Measurements from ENCODE around the gene GFRA4. TPM values are rescaled to one million over a fixed set of nuclear protein-coding genes. Genes with fewer than 3 reads are reported as not detected.
A peak's percentile ranks its signal among the peaks of the same experiment; 100 is the strongest.

Gene GFRA4
- total RNA-seq, 1 experiment from 2014 or later = not detected

DNA sequence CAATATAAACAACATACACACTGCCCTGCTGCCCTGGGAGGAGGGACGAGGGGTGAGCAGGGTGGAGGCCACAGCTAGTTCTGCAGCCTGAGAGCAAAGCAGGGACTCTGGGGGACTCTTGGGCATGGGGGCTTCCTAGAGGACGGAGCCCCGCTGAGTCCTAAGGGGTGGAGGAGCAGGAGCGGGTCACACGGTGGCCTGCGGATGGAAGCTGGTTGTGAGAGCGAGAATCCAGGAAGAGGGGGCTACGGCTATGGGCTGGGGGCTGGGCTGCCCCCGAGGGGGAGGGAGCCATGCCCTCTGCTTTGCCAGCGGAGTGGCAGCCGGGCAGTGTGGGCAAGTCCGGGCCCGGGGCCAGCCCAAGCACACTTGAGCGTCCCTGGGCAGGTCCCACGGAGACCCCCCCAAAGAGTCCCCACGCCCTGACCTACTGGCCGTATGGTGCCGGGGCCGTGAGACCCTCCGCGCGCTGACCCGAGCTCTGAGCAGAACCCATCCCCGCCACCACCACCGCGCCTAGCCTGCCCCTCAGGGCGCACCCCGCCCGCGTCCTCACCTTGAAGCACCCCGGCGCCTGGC lies 18.2 kb upstream of the GFRA4 start:
- Histone ChIP-seq H3K4ac (ENCODE audit: low read depth, low read length) (no peak overlapping the region), H4K5ac (ENCODE audit: insufficient read length, low read depth, low read length) (no peak overlapping the region), H3K9me3 (ENCODE audit: control insufficient read depth, low read depth, low read length) (no peaks in the 10 kb centered on the region), H3K27ac (ENCODE audit: insufficient read length, low read depth, low read length) (no peak overlapping the region), H2BK15ac (ENCODE audit: low read depth, low read length) (no peak overlapping the region), H2BK5ac (ENCODE audit: insufficient read length, low read length) (no peak overlapping the region), H3K9ac (ENCODE audit: extremely low read depth, insufficient read length, low read length) (no peak overlapping the region), H3K4me1 (ENCODE audit: insufficient read depth, low read length) (peaks cover 4% of the 10 kb centered on the region; the same call in 1 of the 2 replicates), H4K91ac (ENCODE audit: insufficient read length, low read depth, low read length) (no peak overlapping the region), H3K23ac (ENCODE audit: insufficient read length, low read depth, low read length) (no peak overlapping the region), H2AK5ac (ENCODE audit: insufficient read length, low read length) (no peak overlapping the region), H4K20me1 (ENCODE audit: control insufficient read depth, insufficient read depth, insufficient read length) (no peaks in the 10 kb centered on the region), H3K18ac (ENCODE audit: insufficient read length, low read depth, low read length) (no peak overlapping the region), H2AFZ (ENCODE audit: low read length) (no peak overlapping the region), H4K8ac (replicated peaks; ENCODE audit: insufficient read length, low read depth, low read length) (no peak overlapping the region), H3K14ac (ENCODE audit: insufficient read depth, low read length) (no peak overlapping the region; the same call in 1 of the 2 replicates), H2BK20ac (ENCODE audit: low read depth, low read length, poor library complexity, severe bottlenecking) (no peak overlapping the region), H3K4me2 (ENCODE audit: insufficient read depth, insufficient read length, low read length) (peak overlapping the region; percentile 84), H3K79me2 (ENCODE audit: insufficient read depth, low read length) (no peaks in the 10 kb centered on the region), H2BK12ac (ENCODE audit: insufficient read length, low read depth, low read length) (no peak overlapping the region), H3K27me3 (ENCODE audit: insufficient read depth, low read length) (no peaks in the 10 kb centered on the region; the same call in 1 of the 2 replicates), H3T11ph (ENCODE audit: low read length) (no peak overlapping the region), H3K79me1 (ENCODE audit: insufficient read depth, low read depth, low read length, poor library complexity, severe bottlenecking) (no peaks in the 10 kb centered on the region), H3K23me2 (ENCODE audit: insufficient read length, low read depth, low read length, poor library complexity, severe bottlenecking) (peaks cover 13% of the 10 kb centered on the region), H2BK120ac (ENCODE audit: low read depth, low read length, poor library complexity, severe bottlenecking) (no peak overlapping the region), H3K56ac (ENCODE audit: insufficient read length, low read depth, low read length) (no peak overlapping the region)
- peaks cover 50% of the 10 kb centered on the region for H3K27me3 Mint-ChIP-seq (ENCODE audit: low read depth)
- WGBS (ENCODE audit: extremely low coverage, insufficient read length, low lambda C conversion rate) = no CpG with 5 or more reads among the region's 32 CpGs
- no peaks in the 10 kb centered on the region; a peak in 1 of 5 replicates for H3K9me3 Mint-ChIP-seq
- H3K4me1 Mint-ChIP-seq = peaks cover 22 to 37% of the 10 kb centered on the region in 2 experiments
- no peak for DNase-seq
- TF ChIP-seq, protein P1, sequence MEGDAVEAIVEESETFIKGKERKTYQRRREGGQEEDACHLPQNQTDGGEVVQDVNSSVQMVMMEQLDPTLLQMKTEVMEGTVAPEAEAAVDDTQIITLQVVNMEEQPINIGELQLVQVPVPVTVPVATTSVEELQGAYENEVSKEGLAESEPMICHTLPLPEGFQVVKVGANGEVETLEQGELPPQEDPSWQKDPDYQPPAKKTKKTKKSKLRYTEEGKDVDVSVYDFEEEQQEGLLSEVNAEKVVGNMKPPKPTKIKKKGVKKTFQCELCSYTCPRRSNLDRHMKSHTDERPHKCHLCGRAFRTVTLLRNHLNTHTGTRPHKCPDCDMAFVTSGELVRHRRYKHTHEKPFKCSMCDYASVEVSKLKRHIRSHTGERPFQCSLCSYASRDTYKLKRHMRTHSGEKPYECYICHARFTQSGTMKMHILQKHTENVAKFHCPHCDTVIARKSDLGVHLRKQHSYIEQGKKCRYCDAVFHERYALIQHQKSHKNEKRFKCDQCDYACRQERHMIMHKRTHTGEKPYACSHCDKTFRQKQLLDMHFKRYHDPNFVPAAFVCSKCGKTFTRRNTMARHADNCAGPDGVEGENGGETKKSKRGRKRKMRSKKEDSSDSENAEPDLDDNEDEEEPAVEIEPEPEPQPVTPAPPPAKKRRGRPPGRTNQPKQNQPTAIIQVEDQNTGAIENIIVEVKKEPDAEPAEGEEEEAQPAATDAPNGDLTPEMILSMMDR (conservative IDR thresholded peaks at IDR 0.05) = no peak
- no peaks in the 10 kb centered on the region for H3K36me3 Mint-ChIP-seq (ENCODE audit: insufficient read depth in 1 of 3, low read depth in 3 of 3)
- no peak overlapping the region for H3K27ac Mint-ChIP-seq
- H3K4me3 Mint-ChIP-seq = peak overlapping the region; percentile 55 to 84
